Osteocyte (in vitro differentiated cells): ENCODE data around the gene LYST. TPM values are rescaled to one million over a fixed set of nuclear protein-coding genes. Genes with fewer than 3 reads are reported as not detected.

Experiments
- DNase-seq: peaks from one replicate; pipeline ENCODE4 v3.0.0; 2021; ENCODE audit warnings: mixed read lengths; ENCODE audit not compliant: unreplicated experiment; ENCODE audit errors: extremely low spot score
- H3K27ac Mint-ChIP-seq: one replicate; pipeline ENCODE4 v1.8.0; 2021; ENCODE audit warnings: mild to moderate bottlenecking, mixed read lengths; ENCODE audit not compliant: unreplicated experiment
- H3K27me3 Mint-ChIP-seq: one replicate; pipeline ENCODE4 v1.8.0; 2021; ENCODE audit warnings: mixed read lengths; ENCODE audit not compliant: unreplicated experiment
- H3K36me3 Mint-ChIP-seq: one replicate; pipeline ENCODE4 v1.8.0; 2021; ENCODE audit warnings: mixed read lengths; ENCODE audit not compliant: unreplicated experiment
- H3K4me1 Mint-ChIP-seq: one replicate; pipeline ENCODE4 v1.8.0; 2021; ENCODE audit warnings: mixed read lengths; ENCODE audit not compliant: unreplicated experiment
- H3K4me3 Mint-ChIP-seq: one replicate; pipeline ENCODE4 v1.8.0; 2021; ENCODE audit warnings: mild to moderate bottlenecking, moderate library complexity, mixed read lengths; ENCODE audit not compliant: unreplicated experiment
- H3K9me3 Mint-ChIP-seq: one replicate; pipeline ENCODE4 v1.8.0; 2021; ENCODE audit warnings: mixed read lengths; ENCODE audit not compliant: unreplicated experiment
- total RNA-seq: library from RNA; stranded (reverse); gene quantifications from 2 replicates; pipeline ENCODE4 v1.2.1, GENCODE V29; 2021
- TF ChIP-seq, protein P1 (sequence below): fragments of 200-600 bp; sonication (generic); IDR thresholded peaks from 2 replicates; pipeline ENCODE4 v1.5.0; 2021; ENCODE audit warnings: antibody characterized with exemption, mild to moderate bottlenecking, moderate library complexity

The LYST gene
- total RNA-seq, 1 donor from 2014 or later: 21.7 TPM

DNA sequence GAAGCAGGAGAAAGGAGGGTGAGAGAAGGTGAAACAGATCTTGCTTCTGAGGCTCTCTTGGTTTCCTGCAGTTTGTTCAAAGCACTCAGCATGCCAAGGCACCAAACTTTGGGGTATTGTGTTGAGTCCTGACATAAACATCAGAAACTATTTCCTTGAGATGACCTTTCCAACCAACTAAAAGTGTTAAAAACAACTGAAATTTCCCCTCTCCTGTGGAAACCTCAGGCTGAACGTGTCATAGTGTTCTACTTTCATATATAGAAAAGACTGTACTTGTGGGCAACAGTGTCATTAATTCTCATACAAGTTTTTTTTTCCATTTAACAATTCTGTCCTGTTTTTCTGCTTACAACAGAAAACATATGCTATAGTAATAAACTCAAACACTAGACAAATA is 6.3 kb upstream of the LYST start:
- H3K9me3 Mint-ChIP-seq: no peaks in the 10 kb centered on the region
- H3K27me3 Mint-ChIP-seq: no peaks in the 10 kb centered on the region
- H3K36me3 Mint-ChIP-seq: no peaks in the 10 kb centered on the region
- H3K4me1 Mint-ChIP-seq: no peaks in the 10 kb centered on the region
- H3K4me3 Mint-ChIP-seq: no peak overlapping the region
- TF ChIP-seq, protein P1, sequence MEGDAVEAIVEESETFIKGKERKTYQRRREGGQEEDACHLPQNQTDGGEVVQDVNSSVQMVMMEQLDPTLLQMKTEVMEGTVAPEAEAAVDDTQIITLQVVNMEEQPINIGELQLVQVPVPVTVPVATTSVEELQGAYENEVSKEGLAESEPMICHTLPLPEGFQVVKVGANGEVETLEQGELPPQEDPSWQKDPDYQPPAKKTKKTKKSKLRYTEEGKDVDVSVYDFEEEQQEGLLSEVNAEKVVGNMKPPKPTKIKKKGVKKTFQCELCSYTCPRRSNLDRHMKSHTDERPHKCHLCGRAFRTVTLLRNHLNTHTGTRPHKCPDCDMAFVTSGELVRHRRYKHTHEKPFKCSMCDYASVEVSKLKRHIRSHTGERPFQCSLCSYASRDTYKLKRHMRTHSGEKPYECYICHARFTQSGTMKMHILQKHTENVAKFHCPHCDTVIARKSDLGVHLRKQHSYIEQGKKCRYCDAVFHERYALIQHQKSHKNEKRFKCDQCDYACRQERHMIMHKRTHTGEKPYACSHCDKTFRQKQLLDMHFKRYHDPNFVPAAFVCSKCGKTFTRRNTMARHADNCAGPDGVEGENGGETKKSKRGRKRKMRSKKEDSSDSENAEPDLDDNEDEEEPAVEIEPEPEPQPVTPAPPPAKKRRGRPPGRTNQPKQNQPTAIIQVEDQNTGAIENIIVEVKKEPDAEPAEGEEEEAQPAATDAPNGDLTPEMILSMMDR: no peak
- H3K27ac Mint-ChIP-seq: no peak overlapping the region
- DNase-seq: no peak

DNA sequence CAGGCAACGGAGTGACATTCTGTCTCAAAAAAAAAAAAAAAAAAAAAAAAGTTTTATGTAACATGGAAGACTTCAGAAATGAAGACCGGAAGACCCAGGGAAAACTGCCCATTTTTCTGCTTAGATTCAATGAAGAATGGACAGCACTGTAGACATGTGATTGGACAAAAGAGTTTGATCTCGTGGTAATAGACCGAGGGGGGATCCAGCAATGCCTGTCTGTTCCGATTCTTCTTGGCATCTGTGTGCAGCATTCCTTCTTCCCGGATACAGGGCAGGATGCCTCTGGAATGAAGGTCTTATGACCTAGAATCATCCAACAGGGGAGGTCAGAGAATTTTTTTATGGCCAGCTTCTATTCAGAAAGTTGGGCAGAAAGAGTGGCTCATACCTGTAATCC is 5.6 kb upstream of the LYST start:
- H3K4me1 Mint-ChIP-seq: peaks cover 6% of the 10 kb centered on the region
- H3K4me3 Mint-ChIP-seq: no peak overlapping the region
- H3K36me3 Mint-ChIP-seq: no peaks in the 10 kb centered on the region
- TF ChIP-seq, protein P1: no peak
- H3K9me3 Mint-ChIP-seq: no peaks in the 10 kb centered on the region
- H3K27ac Mint-ChIP-seq: no peak overlapping the region
- no peak for DNase-seq
- no peaks in the 10 kb centered on the region for H3K27me3 Mint-ChIP-seq

DNA sequence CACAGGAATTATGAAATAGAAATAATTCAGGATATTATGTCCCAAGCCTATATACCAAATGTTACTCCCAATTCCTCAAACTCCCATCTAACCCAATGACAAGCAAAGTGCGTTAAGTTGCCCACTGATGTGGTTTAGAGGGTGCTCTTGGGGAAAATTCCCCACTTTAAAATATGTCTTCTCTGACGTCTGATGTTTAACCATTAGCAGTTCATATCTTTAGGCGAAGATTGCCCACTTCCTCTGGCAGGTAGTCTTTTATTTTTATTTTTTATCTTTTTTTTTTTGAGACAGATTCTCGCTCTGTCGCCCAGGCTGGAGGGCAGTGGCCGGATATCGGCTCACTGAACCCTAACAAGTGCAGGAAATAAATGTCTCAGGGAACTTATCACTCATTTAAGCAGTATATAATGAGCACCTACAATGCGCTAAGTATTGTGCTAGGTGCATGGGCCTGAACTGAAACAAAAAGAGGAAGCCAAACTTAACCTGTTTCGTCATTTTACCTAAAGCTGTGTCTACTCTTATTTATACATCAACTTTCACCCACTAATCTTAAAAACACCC is 1.3 kb upstream of the LYST start:
- H3K9me3 Mint-ChIP-seq: no peaks in the 10 kb centered on the region
- no peak for DNase-seq
- peaks cover 32% of the 10 kb centered on the region for H3K4me1 Mint-ChIP-seq
- no peaks in the 10 kb centered on the region for H3K36me3 Mint-ChIP-seq
- no peaks in the 10 kb centered on the region for H3K27me3 Mint-ChIP-seq
- H3K27ac Mint-ChIP-seq: no peak overlapping the region
- TF ChIP-seq, protein P1: no peak
- peak overlapping the region; percentile 97 for H3K4me3 Mint-ChIP-seq

DNA sequence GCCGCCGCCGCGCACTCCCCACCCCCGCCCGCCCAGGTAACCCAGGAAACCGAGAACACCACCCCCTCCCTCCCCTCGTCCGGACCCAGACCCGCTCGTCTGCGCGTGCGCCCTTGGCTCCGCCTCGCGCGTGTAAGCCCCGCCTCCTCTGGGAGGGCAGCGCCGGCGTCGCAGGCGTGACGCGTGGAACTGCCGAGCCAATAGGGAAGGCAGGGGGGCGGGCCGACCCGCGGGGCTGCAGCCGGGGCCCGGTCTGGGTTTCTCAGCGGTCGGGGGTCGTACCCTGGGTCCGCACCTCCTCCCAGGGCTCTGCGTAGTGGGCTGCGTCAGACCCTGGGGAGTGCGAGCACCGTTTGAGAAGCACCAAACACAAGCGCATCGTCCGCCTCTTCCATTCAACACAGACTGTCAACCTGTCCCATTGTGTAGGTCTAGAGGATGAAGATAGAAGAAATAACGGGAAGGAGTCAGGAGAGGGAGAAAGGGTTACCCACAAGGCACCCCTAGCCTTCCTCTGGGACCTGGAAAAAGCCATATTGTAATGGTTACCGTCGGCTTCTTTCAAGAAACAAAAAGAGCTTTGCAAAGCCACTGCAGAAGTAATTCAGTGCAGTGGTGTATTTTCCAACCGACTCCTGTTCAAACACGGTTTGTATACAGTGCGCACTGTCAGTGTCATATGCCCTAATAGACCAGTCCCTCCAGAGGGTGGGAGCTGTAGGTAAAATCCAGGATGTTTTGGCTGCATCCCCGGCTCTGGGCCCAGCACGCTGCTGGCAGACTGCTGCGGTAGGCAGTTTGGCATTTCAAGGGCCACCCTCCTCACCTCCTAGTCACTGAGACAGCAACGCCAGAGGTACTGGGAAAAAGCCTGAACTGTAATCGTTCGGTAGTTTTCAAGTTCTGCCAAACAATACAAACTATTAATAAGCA is 473 bp upstream of the LYST start:
- Mint-ChIP-seq H3K4me1 (peaks cover 36% of the 10 kb centered on the region), H3K36me3 (no peaks in the 10 kb centered on the region), H3K27ac (peak overlapping the region; percentile 92), H3K9me3 (no peaks in the 10 kb centered on the region), H3K27me3 (no peaks in the 10 kb centered on the region), H3K4me3 (peak overlapping the region; percentile 97)
- TF ChIP-seq, protein P1: no peak
- peak; percentile 99 for DNase-seq

DNA sequence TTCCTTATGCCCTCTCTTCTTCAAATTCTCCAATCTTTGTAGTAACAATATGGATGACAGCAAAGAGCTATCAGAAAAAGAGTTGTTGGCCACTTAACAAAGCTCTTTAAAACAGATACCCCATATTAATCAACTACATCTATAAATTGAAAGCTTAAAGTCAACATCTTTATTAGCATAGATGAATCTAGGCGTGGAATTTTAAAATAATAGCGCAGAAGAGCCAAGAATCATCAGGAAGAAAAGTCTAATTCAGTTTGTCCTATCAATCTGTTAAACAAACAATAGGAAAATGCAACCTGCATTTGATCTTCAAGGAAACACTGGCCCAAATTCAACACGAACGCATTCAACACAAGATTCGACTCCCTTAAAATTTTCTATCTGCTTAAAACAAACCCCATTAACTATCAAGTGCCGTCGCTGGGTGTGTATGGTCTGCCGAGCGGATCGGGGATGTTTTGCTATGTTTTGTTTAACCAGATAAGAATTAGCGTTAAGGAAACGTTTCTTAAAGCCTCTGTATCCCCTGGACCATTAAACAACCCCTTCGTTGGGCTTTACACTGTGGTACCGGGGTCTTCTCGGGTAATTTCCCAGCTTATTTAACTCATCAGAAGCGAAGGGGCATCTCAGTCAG is 1.0 kb downstream of the LYST start:
- no peak for DNase-seq
- peaks cover 38% of the 10 kb centered on the region for H3K4me1 Mint-ChIP-seq
- no peaks in the 10 kb centered on the region for H3K9me3 Mint-ChIP-seq
- peak overlapping the region; percentile 97 for H3K4me3 Mint-ChIP-seq
- TF ChIP-seq, protein P1: no peak
- H3K27ac Mint-ChIP-seq: peak overlapping the region; percentile 96
- no peaks in the 10 kb centered on the region for H3K27me3 Mint-ChIP-seq
- H3K36me3 Mint-ChIP-seq: no peaks in the 10 kb centered on the region
